ENCODE results near the gene PSORS1C1. TPM values are rescaled to one million over a fixed set of nuclear protein-coding genes. Genes with fewer than 3 reads are reported as not detected.

PSORS1C1 gene
- total and polyA plus RNA-seq, 2 donors, result 0.14 to 2.0 TPM

GRCh38 chr6:31111712-31112111 is 2.9 kb upstream of the PSORS1C1 start:
- DNase-seq (ENCODE audit: low read depth in 6 of 9, low spot score in 9 of 9), result no peak
- no peaks in the 10 kb centered on the region for H3K9me3 ChIP-seq (ENCODE audit: control insufficient read depth in 2 of 2, insufficient read depth in 1 of 2, low read length in 1 of 2)
- WGBS, result 96% methylated on average over 13 of the region's 13 CpGs

GRCh38 chr6:31112478-31112877 is 2.1 kb upstream of the PSORS1C1 start, which contains the start of gene C6orf15:
Gene C6orf15, minus strand, starts transcription at chr6:31112575. Its CDS starts 20 bp downstream, at chr6:31112555.
- no peak within 1 kb of the TSS for H3K27ac ChIP-seq (ENCODE audit: low read depth in 1 of 2, low read length in 1 of 2)
- WGBS, result 97% methylated on average over 5 of the region's 5 CpGs
- no peaks in the 10 kb centered on the region for H3K9me3 ChIP-seq (ENCODE audit: control insufficient read depth in 2 of 2, insufficient read depth in 1 of 2, low read length in 1 of 2)
- H3K4me1 ChIP-seq (ENCODE audit: control insufficient read depth in 2 of 2, insufficient read depth in 2 of 2, low read length in 2 of 2), result peaks cover 0 to 3% of the 10 kb centered on the region in 2 donors
- peaks cover 0 to 58% of the 10 kb centered on the region in 2 donors for H3K27me3 ChIP-seq (ENCODE audit: control insufficient read depth in 2 of 2, insufficient read depth in 1 of 2, low read length in 1 of 2)
- H3K4me3 ChIP-seq (ENCODE audit: low read length in 2 of 2), result no peak within 1 kb of the TSS
- H3K36me3 ChIP-seq (ENCODE audit: control insufficient read depth in 2 of 2, insufficient read depth in 2 of 2, low read length in 1 of 2), result no peaks in the 10 kb centered on the region
- DNase-seq (ENCODE audit: low read depth in 6 of 9, low spot score in 9 of 9), result no peak

More at GRCh38 chr6:31111712-31112111, 2.9 kb upstream of the PSORS1C1 start:
- Histone ChIP-seq H3K27ac (ENCODE audit: low read depth in 1 of 2, low read length in 1 of 2) (no peak overlapping the region), H3K4me3 (ENCODE audit: low read length in 2 of 2) (no peak overlapping the region), H3K36me3 (ENCODE audit: control insufficient read depth in 2 of 2, insufficient read depth in 2 of 2, low read length in 1 of 2) (no peaks in the 10 kb centered on the region), H3K4me1 (ENCODE audit: control insufficient read depth in 2 of 2, insufficient read depth in 2 of 2, low read length in 2 of 2) (peaks cover 0 to 3% of the 10 kb centered on the region in 2 donors), H3K27me3 (ENCODE audit: control insufficient read depth in 2 of 2, insufficient read depth in 1 of 2, low read length in 1 of 2) (peaks cover 0 to 52% of the 10 kb centered on the region in 2 donors)

GRCh38 chr6:31113861-31114540 is 599 bp upstream of the PSORS1C1 start:
- H3K27me3 ChIP-seq (ENCODE audit: control insufficient read depth in 2 of 2, insufficient read depth in 1 of 2, low read length in 1 of 2), result peaks cover 0 to 62% of the 10 kb centered on the region in 2 donors
- H3K9me3 ChIP-seq (ENCODE audit: control insufficient read depth in 2 of 2, insufficient read depth in 1 of 2, low read length in 1 of 2), result no peaks in the 10 kb centered on the region
- H3K4me3 ChIP-seq (ENCODE audit: low read length in 2 of 2), result no peak overlapping the region
- WGBS, result 78% methylated on average over 7 of the region's 7 CpGs
- no peaks in the 10 kb centered on the region for H3K36me3 ChIP-seq (ENCODE audit: control insufficient read depth in 2 of 2, insufficient read depth in 2 of 2, low read length in 1 of 2)
- no peak for DNase-seq (ENCODE audit: low read depth in 6 of 9, low spot score in 9 of 9)
- peaks cover 0 to 3% of the 10 kb centered on the region in 2 donors for H3K4me1 ChIP-seq (ENCODE audit: control insufficient read depth in 2 of 2, insufficient read depth in 2 of 2, low read length in 2 of 2)
- H3K27ac ChIP-seq (ENCODE audit: low read depth in 1 of 2, low read length in 1 of 2), result no peak overlapping the region

GRCh38 chr6:31114970-31115849 is 610 bp downstream of the PSORS1C1 start:
- DNase-seq (ENCODE audit: low read depth in 6 of 9, low spot score in 9 of 9), result no peak
- WGBS, result 56% methylated on average over 9 of the region's 9 CpGs
- H3K9me3 ChIP-seq (ENCODE audit: control insufficient read depth in 2 of 2, insufficient read depth in 1 of 2, low read length in 1 of 2), result no peaks in the 10 kb centered on the region
- no peak overlapping the region for H3K4me3 ChIP-seq (ENCODE audit: low read length in 2 of 2)
- H3K4me1 ChIP-seq (ENCODE audit: control insufficient read depth in 2 of 2, insufficient read depth in 2 of 2, low read length in 2 of 2), result peaks cover 0 to 3% of the 10 kb centered on the region in 2 donors
- H3K27me3 ChIP-seq (ENCODE audit: control insufficient read depth in 2 of 2, insufficient read depth in 1 of 2, low read length in 1 of 2), result peaks cover 0 to 51% of the 10 kb centered on the region in 2 donors
- no peaks in the 10 kb centered on the region for H3K36me3 ChIP-seq (ENCODE audit: control insufficient read depth in 2 of 2, insufficient read depth in 2 of 2, low read length in 1 of 2)
- no peak overlapping the region for H3K27ac ChIP-seq (ENCODE audit: low read depth in 1 of 2, low read length in 1 of 2)

- Histone ChIP-seq H3K4me3 (ENCODE audit: low read length in 2 of 2) (no peak overlapping the region), H3K36me3 (ENCODE audit: control insufficient read depth in 2 of 2, insufficient read depth in 2 of 2, low read length in 1 of 2) (no peaks in the 10 kb centered on the region), H3K9me3 (ENCODE audit: control insufficient read depth in 2 of 2, insufficient read depth in 1 of 2, low read length in 1 of 2) (no peaks in the 10 kb centered on the region), H3K27me3 (ENCODE audit: control insufficient read depth in 2 of 2, insufficient read depth in 1 of 2, low read length in 1 of 2) (peaks cover 0 to 45% of the 10 kb centered on the region in 2 donors), H3K4me1 (ENCODE audit: control insufficient read depth in 2 of 2, insufficient read depth in 2 of 2, low read length in 2 of 2) (peaks cover 0 to 3% of the 10 kb centered on the region in 2 donors), H3K27ac (ENCODE audit: low read depth in 1 of 2, low read length in 1 of 2) (no peak overlapping the region)
- no peak for DNase-seq (ENCODE audit: low read depth in 6 of 9, low spot score in 9 of 9)
- 97% methylated on average over 12 of the region's 12 CpGs for WGBS
These were observed 1.5 kb downstream of the PSORS1C1 start for GRCh38 chr6:31115941-31116560.

GRCh38 chr6:31116661-31117385 is 2.2 kb downstream of the PSORS1C1 start:
- peaks cover 0 to 3% of the 10 kb centered on the region in 2 donors for H3K4me1 ChIP-seq (ENCODE audit: control insufficient read depth in 2 of 2, insufficient read depth in 2 of 2, low read length in 2 of 2)
- WGBS, result 90% methylated on average over 19 of the region's 19 CpGs
- H3K4me3 ChIP-seq (ENCODE audit: low read length in 2 of 2), result no peak overlapping the region
- no peak for DNase-seq (ENCODE audit: low read depth in 6 of 9, low spot score in 9 of 9)
- H3K27ac ChIP-seq (ENCODE audit: low read depth in 1 of 2, low read length in 1 of 2), result no peak overlapping the region
- H3K9me3 ChIP-seq (ENCODE audit: control insufficient read depth in 2 of 2, insufficient read depth in 1 of 2, low read length in 1 of 2), result no peaks in the 10 kb centered on the region
- no peaks in the 10 kb centered on the region for H3K36me3 ChIP-seq (ENCODE audit: control insufficient read depth in 2 of 2, insufficient read depth in 2 of 2, low read length in 1 of 2)
- H3K27me3 ChIP-seq (ENCODE audit: control insufficient read depth in 2 of 2, insufficient read depth in 1 of 2, low read length in 1 of 2), result peaks cover 0 to 41% of the 10 kb centered on the region in 2 donors

- WGBS, result 89% methylated on average over 7 of the region's 7 CpGs
- Histone ChIP-seq H3K9me3 (ENCODE audit: control insufficient read depth in 2 of 2, insufficient read depth in 1 of 2, low read length in 1 of 2) (no peaks in the 10 kb centered on the region), H3K4me1 (ENCODE audit: control insufficient read depth in 2 of 2, insufficient read depth in 2 of 2, low read length in 2 of 2) (peaks cover 0 to 3% of the 10 kb centered on the region in 2 donors), H3K4me3 (ENCODE audit: low read length in 2 of 2) (no peak overlapping the region), H3K27ac (ENCODE audit: low read depth in 1 of 2, low read length in 1 of 2) (no peak overlapping the region), H3K27me3 (ENCODE audit: control insufficient read depth in 2 of 2, insufficient read depth in 1 of 2, low read length in 1 of 2) (peaks cover 0 to 34% of the 10 kb centered on the region in 2 donors), H3K36me3 (ENCODE audit: control insufficient read depth in 2 of 2, insufficient read depth in 2 of 2, low read length in 1 of 2) (no peaks in the 10 kb centered on the region)
- DNase-seq (ENCODE audit: low read depth in 6 of 9, low spot score in 9 of 9), result no peak
These were observed 3.6 kb downstream of the PSORS1C1 start for GRCh38 chr6:31118178-31118577.

GRCh38 chr6:31120151-31120915 is 5.7 kb downstream of the PSORS1C1 start, which contains the start of gene CDSN:
Gene CDSN, minus strand, starts transcription at chr6:31120446. Its CDS starts 27 bp downstream, at chr6:31120419.
- peaks cover 0 to 24% of the 10 kb centered on the region in 2 donors for H3K27me3 ChIP-seq (ENCODE audit: control insufficient read depth in 2 of 2, insufficient read depth in 1 of 2, low read length in 1 of 2)
- peaks cover 0 to under 1% of the 10 kb centered on the region in 2 donors for H3K4me1 ChIP-seq (ENCODE audit: control insufficient read depth in 2 of 2, insufficient read depth in 2 of 2, low read length in 2 of 2)
- DNase-seq (ENCODE audit: low read depth in 6 of 9, low spot score in 9 of 9), result no peak
- H3K36me3 ChIP-seq (ENCODE audit: control insufficient read depth in 2 of 2, insufficient read depth in 2 of 2, low read length in 1 of 2), result no peaks in the 10 kb centered on the region
- H3K9me3 ChIP-seq (ENCODE audit: control insufficient read depth in 2 of 2, insufficient read depth in 1 of 2, low read length in 1 of 2), result no peaks in the 10 kb centered on the region
- H3K4me3 ChIP-seq (ENCODE audit: low read length in 2 of 2), result no peak within 1 kb of the TSS
- no peak within 1 kb of the TSS for H3K27ac ChIP-seq (ENCODE audit: low read depth in 1 of 2, low read length in 1 of 2)
- WGBS, result 87% methylated on average over 26 of the region's 26 CpGs
